Right hindlimb (tissue), 1 donor: Measurements from ENCODE around the gene OIP5.
"Not testable (repeated sequence)": the region's sequence is repeated elsewhere in the genome, so short reads cannot be mapped to it uniquely, and the experiment has no call there.

Experiments used
- DNase-seq: peaks from one replicate; pipeline ENCODE4 v3.0.0-alpha.2; 2018

The OIP5 gene

DNA sequence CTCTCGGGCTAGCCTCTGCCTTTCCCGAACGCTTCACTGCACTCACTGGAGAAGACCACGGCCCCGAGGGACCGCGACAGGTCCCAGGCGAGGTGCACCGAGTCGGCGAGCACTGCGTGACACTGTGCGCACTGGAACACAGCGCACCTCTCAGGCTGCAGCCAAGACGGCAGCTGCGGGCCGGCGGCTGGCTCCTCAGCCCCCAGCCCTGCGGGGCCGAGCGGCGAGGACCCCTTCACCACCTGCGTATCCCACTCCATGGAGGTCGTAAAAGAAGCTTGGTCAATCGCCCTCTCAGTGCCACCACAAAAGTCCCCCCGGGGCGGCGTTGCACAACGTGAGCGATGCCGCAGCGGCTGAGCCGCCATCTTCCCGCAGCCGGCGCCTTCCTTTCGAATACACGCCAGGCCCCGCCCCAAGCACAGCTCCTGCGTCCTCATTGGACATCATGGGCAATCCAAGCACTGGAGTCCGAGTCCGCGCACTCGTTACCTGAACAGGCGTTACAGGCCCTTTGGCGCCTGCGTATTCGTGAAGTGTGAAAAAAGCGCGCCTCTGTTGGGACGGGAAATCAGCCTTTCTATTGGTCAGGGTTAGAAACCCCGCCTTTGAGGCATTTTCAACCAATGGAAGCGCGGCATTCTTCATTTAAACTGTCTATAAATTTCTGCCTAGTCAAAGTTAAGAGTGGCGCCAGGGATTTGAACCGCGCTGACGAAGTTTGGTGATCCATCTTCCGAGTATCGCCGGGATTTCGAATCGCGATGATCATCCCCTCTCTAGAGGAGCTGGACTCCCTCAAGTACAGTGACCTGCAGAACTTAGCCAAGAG lies at the start of gene OIP5, which contains the start of gene NUSAP1:
OIP5 (minus strand) TSS at position 398 of the 832 bp plus-strand sequence; CDS start at position 368, 30 bp downstream.
NUSAP1 (plus strand) TSS at position 688 of the 832 bp plus-strand sequence; CDS start at position 765, 77 bp downstream.
- DNase-seq, result peak; percentile 99

DNA sequence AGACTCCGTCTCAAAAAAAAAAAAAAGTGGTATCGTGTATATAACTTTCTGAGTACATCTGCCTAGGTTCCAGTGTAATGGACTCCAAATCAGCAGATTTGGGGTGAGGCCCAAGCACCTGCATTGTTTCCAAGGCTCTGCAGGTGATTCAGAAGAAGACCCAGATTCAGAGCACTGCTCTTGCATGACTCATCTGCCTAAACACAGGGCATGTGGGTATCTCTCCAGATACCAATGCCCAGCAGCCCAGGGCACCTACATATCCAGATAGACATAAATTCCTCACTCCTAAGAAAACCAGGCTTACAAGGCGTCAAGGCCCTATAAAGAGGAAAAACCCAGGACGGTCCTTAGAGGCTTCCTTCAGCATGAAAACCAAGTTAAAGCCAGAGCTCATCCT lies 45.6 kb upstream of the OIP5 start:
- DNase-seq, result no peak

DNA sequence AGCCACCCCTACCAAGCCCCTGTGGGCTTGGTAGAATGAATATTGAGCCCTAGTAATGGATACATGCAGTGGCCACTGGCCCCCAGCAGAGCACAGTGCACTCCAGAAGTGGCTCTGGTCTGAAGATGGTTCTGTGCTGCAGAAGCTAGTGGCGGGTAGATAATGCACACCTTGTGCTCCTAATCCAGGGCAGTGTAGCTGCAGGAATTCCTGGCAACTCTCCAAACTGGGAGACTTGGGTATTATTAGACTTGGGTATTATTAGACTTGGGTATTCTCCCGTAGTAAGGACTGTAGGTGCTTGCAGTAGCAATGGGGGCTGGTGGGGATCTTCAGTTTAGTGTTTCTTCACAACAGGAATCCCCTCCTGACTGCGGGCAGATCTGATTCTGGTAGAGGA lies 35.0 kb upstream of the OIP5 start:
- DNase-seq, result no peak

DNA sequence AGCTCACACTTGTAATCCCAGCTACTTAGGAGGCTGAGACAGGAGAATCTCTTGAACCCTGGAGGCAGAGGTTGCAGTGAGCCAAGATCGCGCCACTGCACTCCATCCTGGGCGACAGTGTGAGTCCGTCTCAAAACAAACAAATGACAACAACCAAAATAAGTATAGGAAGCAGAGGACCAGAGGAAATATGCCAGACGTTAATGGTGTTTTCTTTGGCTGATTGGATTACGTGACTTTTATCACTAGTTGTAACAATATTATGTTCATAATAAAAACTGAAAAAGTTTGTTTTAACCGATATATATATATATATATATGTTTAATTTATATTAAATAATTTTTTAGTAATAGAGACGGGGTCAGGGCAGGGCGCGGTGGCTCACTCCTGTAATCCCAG lies 22.0 kb upstream of the OIP5 start:
- DNase-seq, result no peak

DNA sequence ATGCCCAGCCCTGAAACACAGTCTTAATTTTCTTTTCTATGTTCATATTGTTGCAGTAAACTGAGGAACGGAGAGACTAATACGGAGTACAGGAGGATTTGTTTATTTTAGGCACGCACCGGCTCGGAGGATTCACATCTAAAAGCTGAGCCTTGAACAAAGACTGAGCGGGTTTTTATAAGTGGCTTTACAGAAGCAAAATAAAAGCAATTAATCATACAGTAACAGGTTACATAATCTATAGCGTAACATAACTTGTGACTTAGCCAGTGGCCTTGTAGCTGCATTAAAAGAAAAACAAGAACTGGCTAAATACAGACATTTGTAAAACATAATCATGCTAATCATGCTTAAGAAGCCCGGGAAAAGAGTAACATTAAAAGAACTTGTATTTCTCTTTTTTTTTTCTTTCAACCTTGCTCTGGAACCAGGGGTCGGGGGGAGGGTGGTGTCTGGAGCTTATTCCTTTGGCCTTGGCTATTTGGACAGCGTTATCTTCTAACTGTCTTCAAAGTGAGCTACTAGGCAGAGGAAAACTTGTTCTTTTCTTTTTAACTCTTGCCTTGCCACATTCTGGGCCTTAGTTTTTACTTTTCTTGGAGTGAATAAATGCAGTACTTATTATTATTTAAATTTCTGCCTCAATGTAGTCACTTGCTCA lies 17.8 kb upstream of the OIP5 start:
- no peak for DNase-seq

DNA sequence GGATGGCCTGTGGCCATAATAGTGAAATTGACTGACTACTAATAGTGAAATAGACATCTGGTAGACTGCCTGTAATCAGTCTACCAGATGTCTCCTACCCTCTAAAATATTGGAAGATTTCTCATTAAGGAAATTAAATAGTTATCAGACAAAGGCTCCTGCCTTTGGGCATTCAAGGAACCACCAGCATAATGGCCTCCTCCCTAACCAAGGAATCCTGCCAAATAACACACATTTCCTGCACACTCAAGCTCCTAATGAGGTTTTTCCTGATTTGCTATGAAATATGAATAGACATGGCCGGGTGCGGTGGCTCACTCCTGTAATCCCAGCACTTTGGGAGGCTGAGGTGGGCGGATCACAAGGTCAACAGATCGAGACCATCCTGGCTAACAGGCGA lies 14.8 kb upstream of the OIP5 start:
- no peak for DNase-seq

DNA sequence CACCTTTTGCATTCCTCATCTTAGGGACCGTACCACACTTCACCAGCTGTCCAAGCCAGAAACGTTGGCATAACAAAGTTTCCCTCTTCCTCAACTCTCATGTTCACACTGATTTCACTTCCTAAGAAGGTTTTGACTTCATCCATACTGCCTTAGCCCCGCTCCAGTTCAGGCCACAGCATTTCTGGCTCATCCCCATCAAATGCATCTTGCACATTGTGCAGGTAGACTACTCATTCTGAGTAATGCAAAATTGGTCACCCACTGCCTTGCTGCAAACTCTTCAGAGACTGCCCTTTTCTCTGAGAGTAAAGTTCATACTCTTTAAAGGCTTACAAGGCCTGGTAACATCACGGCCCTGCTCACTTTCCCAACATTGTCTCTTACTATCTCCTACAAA lies 9.1 kb upstream of the OIP5 start:
- DNase-seq, result no peak

DNA sequence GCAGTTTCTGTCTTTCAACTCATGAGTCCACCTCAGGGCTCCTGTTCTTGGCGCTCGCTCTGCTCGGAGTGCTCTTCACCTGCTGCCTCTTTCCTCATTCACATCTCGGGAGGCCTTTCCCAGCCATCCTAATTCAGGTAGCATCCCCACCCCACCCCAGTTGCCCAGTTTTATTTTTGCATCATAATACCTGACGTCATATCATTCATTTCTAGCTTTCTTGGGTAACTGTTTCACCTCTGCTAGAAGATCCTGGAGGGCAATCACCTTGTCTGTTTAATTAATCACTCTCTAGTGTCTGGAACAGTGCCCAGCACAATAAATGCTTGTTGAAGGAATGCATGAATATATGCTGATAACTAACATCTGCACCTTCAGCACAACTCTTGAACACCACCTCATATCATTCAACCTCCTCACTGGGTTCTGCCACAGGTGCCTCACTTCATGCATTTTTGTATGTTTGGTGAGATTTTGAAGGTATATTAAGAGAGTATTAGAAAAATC lies 7.9 kb upstream of the OIP5 start:
- DNase-seq, result no peak

DNA sequence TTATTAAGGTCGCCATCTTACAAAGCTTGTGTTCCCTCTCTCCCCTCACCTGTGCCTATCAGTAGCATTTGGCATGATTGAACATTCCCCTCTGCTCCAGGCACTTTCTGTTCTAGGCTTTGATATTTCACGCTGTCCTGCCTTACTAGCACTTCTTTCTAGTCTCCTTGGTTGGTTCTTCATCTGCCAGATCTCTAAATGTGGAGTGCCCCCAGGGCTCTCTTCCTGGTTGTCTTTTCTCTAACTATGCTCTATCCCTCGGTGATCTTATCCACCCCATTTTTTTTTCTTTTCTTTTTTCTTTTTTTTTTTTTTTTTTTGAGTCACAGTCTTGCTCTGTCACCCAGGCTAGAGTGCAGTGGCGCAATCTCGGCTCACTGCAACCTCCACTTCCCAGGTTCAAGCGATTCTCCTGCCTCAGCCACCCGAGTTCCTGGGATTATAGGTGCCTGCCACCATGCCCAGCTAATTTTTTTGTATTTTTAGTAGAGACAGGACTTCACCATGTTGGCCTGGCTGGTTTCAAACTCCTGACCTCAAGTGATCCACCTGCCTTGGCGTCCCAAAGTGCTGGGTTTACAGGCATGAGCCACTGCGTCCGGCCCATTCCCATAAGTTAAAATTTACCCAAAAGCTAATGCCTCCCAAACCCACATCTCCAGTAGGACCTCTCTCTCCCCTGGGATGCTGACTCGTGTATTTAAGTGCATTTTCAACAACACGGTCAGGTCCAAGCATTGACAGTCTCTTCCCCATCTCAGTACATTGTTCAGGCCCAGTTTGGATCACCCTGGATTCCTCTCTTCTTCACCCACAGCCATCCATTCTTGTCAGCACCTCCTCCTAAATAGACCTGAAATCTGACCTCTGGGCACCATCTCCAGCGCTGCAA lies 5.5 kb upstream of the OIP5 start:
- DNase-seq, result no peak

DNA sequence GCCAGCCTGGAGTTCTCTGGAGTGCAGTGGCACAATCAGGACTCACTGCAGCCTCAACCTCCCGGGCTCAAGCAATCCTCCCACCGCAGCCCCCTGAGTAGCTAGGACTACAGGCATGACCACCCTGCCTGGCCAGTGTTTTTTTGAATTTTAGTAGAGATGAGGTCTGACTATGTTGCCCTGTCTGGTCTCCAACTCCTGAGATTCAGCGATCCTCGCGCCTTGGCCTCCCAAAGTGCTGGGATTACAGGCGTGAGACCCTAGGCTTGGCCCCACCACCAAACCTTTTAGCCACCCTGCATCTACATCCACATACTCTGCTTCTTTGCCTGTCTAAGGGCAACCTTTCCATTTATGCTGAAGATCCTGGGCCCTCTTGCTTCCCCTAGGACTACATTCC lies 4.7 kb upstream of the OIP5 start:
- no peak for DNase-seq

DNA sequence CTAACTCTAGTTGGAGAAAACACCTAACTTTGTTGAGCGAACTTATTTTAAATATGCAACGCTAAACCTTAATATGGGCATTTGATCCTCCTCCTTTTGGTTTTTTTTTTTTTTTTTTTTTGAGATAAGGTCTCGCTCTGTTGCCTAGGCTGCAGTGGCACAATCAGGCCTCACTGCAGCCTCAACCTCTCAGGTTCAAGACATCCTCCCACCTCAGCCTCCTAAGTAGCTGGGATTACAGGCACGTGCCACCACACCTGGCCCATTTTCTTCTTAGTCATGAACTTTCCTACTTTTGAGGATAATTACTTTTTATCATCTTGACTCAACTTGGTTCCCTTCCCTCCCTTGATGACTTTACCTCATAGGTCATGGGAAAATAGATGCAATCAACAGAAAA lies 4.2 kb upstream of the OIP5 start:
- DNase-seq, result no peak

DNA sequence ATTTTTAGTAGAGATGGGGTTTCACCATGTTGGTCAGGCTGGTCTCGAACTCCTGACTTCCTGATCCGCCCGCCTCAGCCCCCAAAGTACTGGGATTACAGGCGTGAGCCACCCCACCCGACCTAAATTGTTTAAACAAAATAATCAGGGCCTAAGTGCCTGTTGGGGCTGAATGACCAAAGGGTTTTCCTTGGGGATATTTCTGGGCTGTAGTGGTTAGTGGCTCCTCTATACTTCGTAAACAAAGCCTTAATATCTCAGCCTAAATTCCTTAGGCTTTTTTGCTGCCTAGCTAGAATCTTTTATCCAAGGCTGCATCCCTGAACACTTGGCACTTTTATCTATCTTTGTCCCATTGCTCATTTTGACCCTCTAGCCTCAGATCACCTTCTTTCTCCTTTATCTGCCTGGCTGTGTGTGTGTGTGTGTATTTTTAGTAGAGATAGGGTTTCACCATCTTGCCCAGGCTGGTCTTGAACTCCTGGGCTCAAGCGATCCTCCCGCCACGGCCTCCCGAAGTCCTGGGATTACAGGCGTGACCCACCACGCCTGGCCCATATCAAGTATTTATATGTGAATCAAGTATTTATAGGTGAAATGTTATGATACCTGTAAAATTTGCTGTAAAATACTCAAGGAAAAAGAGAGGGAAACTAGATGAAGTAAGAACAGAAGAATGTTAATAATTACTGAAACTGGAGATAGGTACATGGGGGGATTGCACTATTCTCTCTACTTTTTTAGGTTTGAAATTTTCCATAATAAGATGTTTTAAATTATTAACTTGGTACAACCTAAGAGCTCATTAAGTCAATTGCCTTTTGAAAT lies 2.1 kb upstream of the OIP5 start:
- no peak for DNase-seq

DNA sequence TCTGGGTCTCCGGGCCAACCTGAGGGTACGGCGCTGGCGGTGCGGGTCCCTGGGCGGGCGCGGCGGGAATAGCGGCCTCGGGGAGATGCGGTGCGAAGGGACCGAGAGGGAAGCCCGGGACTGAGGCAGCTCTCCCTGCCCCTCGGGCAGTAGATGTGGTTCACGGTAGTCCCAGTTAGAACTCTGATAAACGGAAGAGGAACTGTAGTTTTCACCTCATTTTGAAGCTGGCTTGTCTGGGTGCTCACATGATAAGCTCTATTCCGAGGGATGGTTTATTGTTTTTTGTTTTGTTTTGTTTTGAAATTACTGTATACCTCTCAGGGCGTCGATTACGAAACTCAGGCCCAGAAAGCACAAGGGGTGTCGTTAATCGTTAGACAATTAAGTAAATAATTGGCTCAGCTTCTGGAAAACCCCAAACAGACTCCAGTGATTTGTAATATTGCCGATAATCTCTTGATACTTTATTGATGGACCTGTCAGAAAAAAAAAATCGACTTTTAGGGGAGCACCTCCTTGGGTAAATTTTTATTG lies 703 bp upstream of the OIP5 start:
- no peak for DNase-seq

DNA sequence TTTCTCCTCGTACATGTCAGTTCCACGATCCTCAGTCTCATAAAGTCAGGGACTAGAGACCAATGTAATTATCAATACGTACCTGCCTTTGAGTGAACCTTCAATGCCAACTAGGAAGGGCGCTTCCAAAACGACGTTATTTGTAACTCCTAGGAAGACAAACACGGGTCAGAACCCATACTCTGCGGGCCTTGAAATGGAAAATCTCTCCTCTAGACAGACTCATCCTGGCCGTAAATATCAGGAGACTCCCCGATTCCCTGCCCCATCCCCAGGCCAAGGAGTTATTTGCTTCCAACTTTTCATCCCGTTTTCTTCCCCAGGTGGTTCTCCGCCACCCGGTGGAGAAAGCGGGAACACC lies 578 bp downstream of the OIP5 start:
- no peak for DNase-seq

DNA sequence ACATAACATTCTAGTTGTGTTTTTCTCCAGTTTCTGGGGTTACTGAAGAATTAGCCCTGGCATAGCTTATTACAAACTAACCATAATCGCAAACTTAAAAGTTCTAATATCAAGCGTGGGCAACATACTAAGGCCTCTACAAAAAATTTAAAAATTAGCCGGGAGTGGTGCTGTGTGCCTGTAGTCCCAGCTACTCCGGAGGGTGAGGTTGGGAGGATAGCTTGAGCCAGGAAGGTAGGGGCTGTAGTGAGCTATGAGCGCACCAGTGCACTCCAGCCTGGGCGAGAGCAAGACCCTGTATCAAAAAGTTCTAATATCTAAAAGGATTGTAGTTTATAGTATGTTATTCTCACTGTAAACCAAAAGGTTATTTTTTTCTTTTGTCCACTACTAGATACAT lies 1.1 kb downstream of the OIP5 start:
- DNase-seq, result no peak

DNA sequence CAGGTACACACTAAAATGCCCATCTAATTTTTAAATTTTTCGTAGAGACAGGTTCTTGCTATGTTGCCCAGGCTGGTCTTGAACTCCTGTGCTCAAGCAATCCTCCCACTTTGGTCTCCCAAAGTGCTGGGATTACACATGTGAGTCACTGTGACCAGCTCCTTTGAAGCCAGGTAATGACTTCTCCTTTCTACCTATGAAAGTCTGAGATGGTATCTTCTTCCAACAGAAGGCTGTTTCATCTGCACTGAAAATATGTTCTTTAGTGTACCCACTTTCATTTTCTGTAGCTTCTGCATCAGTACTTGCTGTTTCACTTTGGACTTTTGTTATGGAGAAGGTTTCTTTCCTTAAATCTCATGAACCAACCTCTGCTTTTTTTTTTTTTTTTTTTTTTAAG lies 8.8 kb downstream of the OIP5 start:
- no peak for DNase-seq

DNA sequence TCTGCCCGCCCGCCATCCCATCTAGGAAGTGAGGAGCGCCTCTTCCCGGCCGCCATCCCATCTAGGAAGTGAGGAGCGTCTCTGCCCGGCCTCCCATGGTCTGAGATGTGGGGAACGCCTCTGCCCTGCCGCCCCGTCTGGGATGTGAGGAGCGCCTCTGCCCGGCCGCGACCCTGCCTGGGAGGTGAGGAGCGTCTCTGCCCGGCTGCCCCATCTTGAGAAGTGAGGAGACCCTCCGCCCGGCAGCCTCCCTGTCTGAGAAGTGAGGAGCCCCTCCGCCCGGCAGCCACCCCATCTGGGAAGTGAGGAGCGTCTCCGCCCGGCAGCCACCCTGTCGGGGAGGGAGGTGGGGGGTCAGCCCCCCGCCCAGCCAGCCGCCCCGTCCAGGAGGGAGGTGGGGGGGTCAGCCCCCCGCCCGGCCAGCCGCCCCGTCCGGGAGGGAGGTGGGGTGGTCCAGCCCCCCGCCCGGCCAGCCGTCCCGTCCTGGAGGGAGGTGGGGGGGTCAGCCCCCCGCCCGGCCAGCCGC lies 11.5 kb downstream of the OIP5 start:
- DNase-seq, result not testable (repeated sequence)

DNA sequence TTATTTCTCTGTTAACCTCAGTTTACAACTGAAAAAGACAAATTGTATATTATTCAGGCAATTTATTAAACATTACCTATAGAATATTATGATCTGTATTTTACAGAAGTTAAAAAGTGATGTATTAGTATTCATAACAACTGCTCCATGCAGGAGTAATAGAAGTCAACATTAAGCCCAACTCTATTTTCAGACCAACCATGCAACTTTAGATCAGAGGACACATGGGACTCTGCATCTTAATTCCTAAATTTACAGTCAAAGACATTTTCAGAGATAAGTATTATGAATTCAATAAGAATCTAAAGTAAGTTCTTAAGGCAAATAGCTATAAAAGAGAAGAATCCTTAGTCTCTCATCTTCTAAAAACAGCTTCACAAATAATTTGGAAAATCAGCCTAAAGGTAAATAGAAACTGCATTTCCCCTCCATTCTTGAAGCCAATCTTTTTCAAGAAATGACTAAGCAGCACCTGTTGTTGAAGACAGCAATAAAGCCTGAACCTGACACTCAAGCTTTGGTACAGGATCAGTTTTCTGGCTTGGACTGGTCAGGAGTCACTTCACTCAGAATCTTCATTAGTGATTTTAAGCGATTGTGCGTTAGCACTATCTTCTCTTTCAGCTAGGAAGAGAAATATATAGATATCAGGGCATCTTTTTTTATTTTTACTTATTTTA lies 23.0 kb downstream of the OIP5 start:
- DNase-seq, result no peak

DNA sequence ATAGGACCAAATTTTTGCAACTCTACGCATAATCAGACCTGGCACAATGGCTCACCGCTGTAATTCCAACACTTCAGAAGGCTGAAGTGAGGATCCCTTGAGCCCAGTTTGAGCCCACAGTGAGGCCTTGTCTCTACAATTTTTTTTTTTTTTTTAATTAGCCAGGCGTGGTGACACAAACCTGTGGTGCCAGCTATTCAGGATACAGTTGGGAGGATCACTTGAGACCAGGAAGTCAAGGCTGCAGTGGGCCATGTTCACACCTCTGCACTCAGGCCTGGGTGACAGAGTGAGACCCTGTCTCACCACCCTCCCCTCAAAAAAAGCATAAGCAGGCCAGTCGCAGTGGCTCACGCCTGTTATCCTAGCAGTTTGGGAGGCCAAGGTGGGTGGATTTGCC lies 24.7 kb downstream of the OIP5 start:
- no peak for DNase-seq

DNA sequence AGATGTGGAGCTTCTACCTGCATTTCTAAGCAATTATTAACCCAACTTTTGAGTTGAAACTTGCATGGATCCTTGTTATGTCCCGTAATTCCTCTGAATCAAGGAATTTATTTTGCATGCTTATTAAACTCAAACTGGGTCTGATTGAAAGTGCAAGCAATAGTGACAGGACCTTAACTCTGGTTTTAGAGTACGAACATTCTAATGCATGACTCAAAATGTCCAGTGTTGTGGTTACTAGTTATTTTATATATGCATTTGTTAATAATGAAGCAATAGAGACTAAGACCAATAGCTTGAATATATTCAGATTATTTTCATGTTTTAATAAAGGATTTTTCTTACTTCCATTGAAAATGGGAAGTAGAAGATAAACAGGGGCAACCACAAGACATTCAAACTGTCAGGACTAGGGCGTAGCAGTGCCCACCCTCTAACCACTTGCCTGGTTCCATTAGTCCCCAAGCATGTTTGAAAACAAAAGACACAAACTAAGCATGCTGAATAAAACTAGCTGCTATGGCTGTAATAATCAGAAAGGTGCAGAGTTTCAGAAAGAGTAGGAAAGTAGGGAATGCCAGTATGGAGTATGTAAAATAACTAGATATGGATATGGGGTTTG lies 28.1 kb downstream of the OIP5 start:
- no peak for DNase-seq

DNA sequence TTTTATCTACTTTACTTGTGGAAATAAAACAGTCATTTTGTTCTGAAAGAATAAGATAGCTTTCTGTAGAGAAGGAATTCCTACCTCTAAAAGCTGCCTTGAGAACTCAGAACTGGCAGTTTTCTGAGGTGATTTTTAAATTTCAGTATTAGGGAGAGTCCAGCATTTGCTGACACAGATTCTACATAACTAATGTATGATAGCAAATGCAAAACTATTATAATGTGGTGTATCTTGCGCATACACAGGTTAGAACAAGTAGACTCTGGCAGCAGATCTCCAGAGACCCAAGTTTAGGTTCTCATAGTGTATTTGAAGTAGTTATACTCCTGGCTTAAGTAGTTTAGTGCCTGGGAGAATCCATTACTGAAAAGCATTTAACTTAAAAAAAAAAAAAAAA lies 30.8 kb downstream of the OIP5 start:
- DNase-seq, result no peak
